C4-2B (cell line): ENCODE measurements around the gene DNAH2.

Source experiments
- H3K27ac ChIP-seq: fragments of 450-650 bp; 2 replicates; pipeline ENCODE4 v1.5.1; 2017
- CTCF ChIP-seq: fragments of 450-650 bp; conservative IDR thresholded peaks from 2 replicates; pipeline ENCODE4 v1.5.1; 2017; ENCODE audit warnings: mild to moderate bottlenecking
- ZFX ChIP-seq: fragments of 450-650 bp; IDR thresholded peaks from 2 replicates; pipeline ENCODE4 v1.6.1; 2017

The DNAH2 gene

GRCh38 chr17:7843257-7843535 is 125.7 kb downstream of the DNAH2 start:
- peak overlapping the region; percentile 95 for H3K27ac ChIP-seq
- no peak for TF ChIP-seq ZFX
- no peak for TF ChIP-seq CTCF

- H3K27ac ChIP-seq, result peak overlapping the region; percentile 95
- no peak for TF ChIP-seq ZFX
- no peak for TF ChIP-seq CTCF
These were observed 126.2 kb downstream of the DNAH2 start for GRCh38 chr17:7843536-7844291.

- TF ChIP-seq CTCF (no peak), ZFX (no peak)
- H3K27ac ChIP-seq, result peak overlapping the region; percentile 95
These were observed 127.0 kb downstream of the DNAH2 start for GRCh38 chr17:7844292-7845154.

- TF ChIP-seq ZFX (no peak), CTCF (no peak)
- peak overlapping the region; percentile 95 for H3K27ac ChIP-seq
These were observed 128.0 kb downstream of the DNAH2 start for GRCh38 chr17:7845359-7846062.

- TF ChIP-seq CTCF, result no peak
- TF ChIP-seq ZFX, result no peak
- peak overlapping the region; percentile 95 for H3K27ac ChIP-seq
These were observed 128.7 kb downstream of the DNAH2 start for GRCh38 chr17:7846063-7846735.

- H3K27ac ChIP-seq, result no peak overlapping the region
- TF ChIP-seq CTCF (no peak), ZFX (no peak)
These were observed 129.5 kb downstream of the DNAH2 start for GRCh38 chr17:7846765-7847661.
